Cardiac septum (tissue), 1 donor: ENCODE results near the gene PDGFC. TPM values are rescaled to one million over a fixed set of nuclear protein-coding genes. Genes with fewer than 3 reads are reported as not detected.
"Not testable (repeated sequence)": the region's sequence is repeated elsewhere in the genome, so short reads cannot be mapped to it uniquely, and the experiment has no call there.

ENCODE experiments used
- DNase-seq: peaks from one replicate; pipeline ENCODE4 v3.0.0-alpha.2; 2020; ENCODE audit warnings: low spot score
- intact Hi-C: fragments of 100-400 bp; cut with DNase I; formaldehyde crosslinking; loops from one replicate; pipeline ENCODE4 v1.14.0; 2022
- total RNA-seq: library from RNA; stranded (reverse); fragmentation: NEBNext Ultra II Directional; extraction: Animal tissue kit (Norgen Biotek cat#: 25700); gene quantifications from one replicate; pipeline ENCODE4 v1.2.1, GENCODE V29; 2021
- donor health status: DM: no; HTN: no; CAD: no.

Gene PDGFC
- total RNA-seq, 1 donor from 2014 or later: 16.9 TPM

- no peak for DNase-seq
- intact Hi-C loops: no loop called here
Observed at GRCh38 chr4:156956826-156957368, 14.7 kb downstream of the PDGFC start.

GRCh38 chr4:156956359-156956758 lies 15.2 kb downstream of the PDGFC start:
- intact Hi-C loops: no loop called here
- DNase-seq: no peak

- intact Hi-C loops: no loop called here
- no peak for DNase-seq
Observed at GRCh38 chr4:156954587-156954986, 17.0 kb downstream of the PDGFC start.

GRCh38 chr4:156953951-156954350 lies 17.6 kb downstream of the PDGFC start:
- intact Hi-C loops: no loop called here
- no peak for DNase-seq

- intact Hi-C loops: no loop called here
- no peak for DNase-seq
Observed at GRCh38 chr4:156953001-156953400, 18.6 kb downstream of the PDGFC start.

- intact Hi-C loops: no loop called here
- DNase-seq: no peak
Observed at GRCh38 chr4:156952078-156952759, 19.4 kb downstream of the PDGFC start.

GRCh38 chr4:156950948-156951347 lies 20.7 kb downstream of the PDGFC start:
- intact Hi-C loops: no loop called here
- no peak for DNase-seq

GRCh38 chr4:156950090-156950489 lies 21.5 kb downstream of the PDGFC start:
- DNase-seq: no peak
- intact Hi-C loops: no loop called here

- intact Hi-C loops: no loop called here
- no peak for DNase-seq
Observed at GRCh38 chr4:156949373-156949814, 22.2 kb downstream of the PDGFC start.

- intact Hi-C loops: no loop called here
- DNase-seq: no peak
Observed at GRCh38 chr4:156948738-156949137, 22.9 kb downstream of the PDGFC start.

- intact Hi-C loops: no loop called here
Observed at GRCh38 chr4:156948133-156948532, 23.5 kb downstream of the PDGFC start.

GRCh38 chr4:156946516-156947424 lies 24.8 kb downstream of the PDGFC start:
- DNase-seq: no peak
- intact Hi-C loops: no loop called here

More at GRCh38 chr4:156948133-156948532, 23.5 kb downstream of the PDGFC start:
- no peak for DNase-seq

GRCh38 chr4:156945532-156945931 lies 26.1 kb downstream of the PDGFC start:
- intact Hi-C loops: no loop called here
- no peak for DNase-seq

GRCh38 chr4:156942991-156943390 lies 28.6 kb downstream of the PDGFC start:
- DNase-seq: no peak
- intact Hi-C loops: loop anchor here (2.0 kb wide), 1 partner anchor 28 kb away; the partner anchor contains the start of gene PDGFC

GRCh38 chr4:156941940-156942548 lies 29.6 kb downstream of the PDGFC start:
- DNase-seq: no peak
- intact Hi-C loops: loop anchor here (2.0 kb wide), 1 partner anchor 29 kb away; the partner anchor contains the start of gene PDGFC

GRCh38 chr4:156939801-156940200 lies 31.8 kb downstream of the PDGFC start:
- intact Hi-C loops: no loop called here
- DNase-seq: no peak

GRCh38 chr4:156939139-156939538 lies 32.5 kb downstream of the PDGFC start:
- intact Hi-C loops: no loop called here
- DNase-seq: no peak

- no peak for DNase-seq
- intact Hi-C loops: no loop called here
Observed at GRCh38 chr4:156934259-156934635, 37.4 kb downstream of the PDGFC start.

GRCh38 chr4:156933633-156934258 lies 37.9 kb downstream of the PDGFC start:
- no peak for DNase-seq
- intact Hi-C loops: no loop called here

- DNase-seq, intact Hi-C loops: not testable (repeated sequence)
Observed at GRCh38 chr4:156932360-156932759, 39.2 kb downstream of the PDGFC start.
